Measurements from ENCODE around the gene NDUFS2. TPM values are rescaled to one million over a fixed set of nuclear protein-coding genes. Genes with fewer than 3 reads are reported as not detected.

The NDUFS2 gene
- 174 and 182 TPM in 2 replicates for total RNA-seq

DNA sequence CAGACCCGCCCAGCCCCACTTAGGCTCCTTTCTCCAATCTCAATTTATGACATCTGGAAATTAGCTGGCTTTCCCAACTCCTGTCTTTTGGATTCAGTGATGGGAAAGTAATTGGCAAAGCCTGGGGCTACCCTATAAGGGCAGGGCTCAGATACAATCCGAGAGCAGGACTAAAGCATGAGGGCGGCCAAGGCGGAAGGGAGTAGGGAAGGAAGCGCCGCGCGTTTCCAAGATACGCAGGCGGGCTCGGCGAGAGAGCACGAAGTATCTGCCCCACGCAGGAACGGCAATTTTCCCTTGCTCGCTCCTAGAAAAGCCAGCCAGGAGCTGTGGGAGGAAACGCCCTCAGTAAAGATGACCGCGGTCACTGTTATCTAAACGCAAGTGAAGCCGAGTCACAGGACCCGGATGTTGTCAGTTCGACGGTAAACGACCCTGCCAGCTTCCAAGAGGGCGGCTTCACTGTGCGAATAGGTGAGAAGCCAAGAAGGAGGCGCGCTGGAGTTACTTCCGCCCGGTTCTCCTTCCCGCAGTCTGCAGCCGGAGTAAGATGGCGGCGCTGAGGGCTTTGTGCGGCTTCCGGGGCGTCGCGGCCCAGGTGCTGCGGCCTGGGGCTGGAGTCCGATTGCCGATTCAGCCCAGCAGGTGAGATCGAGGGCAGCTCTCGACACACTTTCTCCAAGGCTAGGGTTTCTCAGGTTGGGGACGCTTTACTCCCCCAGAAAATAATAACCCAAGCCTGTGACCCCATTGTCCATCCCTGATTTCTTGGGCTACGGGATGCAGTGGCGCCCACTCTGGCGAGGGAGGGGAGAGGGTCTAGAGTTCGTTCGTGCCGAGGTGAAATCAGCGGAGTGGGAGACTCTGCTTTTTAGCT lies at the start of gene NDUFS2:
Gene NDUFS2, plus strand, starts transcription at position 532 of the 877 bp plus-strand sequence. Its CDS starts 19 bp downstream, at position 551.

DNA sequence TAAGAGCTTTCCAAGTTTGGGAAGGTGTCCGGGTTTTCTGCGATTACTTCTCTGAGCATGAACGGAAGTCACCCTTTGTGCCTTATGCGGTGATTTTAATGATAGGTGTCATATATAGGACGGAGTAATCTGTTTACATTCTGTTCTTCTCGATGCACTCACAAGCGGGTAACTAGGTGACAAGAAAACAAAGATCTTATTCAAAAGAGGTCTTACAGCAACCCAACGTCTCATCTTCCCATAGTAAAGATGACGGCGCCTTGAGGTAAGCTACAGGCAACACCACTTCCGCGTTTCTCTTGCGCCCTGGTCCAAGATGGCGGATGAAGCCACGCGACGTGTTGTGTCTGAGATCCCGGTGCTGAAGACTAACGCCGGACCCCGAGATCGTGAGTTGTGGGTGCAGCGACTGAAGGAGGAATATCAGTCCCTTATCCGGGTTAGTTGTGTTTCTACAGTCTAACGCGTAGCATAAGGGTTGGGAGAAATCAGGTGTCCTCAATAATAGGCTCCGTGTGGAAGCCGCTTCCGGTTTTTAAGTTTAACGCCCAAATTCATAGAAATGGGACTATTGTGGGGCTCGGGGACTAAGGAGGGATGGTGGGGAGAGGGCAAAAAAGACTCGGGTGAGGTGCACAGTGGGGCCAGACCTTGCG lies 48.4 kb upstream of the NDUFS2 start, which contains the start of gene UFC1:
Gene UFC1, plus strand, starts transcription at position 297 of the 656 bp plus-strand sequence. Its CDS starts 20 bp downstream, at position 317.

DNA sequence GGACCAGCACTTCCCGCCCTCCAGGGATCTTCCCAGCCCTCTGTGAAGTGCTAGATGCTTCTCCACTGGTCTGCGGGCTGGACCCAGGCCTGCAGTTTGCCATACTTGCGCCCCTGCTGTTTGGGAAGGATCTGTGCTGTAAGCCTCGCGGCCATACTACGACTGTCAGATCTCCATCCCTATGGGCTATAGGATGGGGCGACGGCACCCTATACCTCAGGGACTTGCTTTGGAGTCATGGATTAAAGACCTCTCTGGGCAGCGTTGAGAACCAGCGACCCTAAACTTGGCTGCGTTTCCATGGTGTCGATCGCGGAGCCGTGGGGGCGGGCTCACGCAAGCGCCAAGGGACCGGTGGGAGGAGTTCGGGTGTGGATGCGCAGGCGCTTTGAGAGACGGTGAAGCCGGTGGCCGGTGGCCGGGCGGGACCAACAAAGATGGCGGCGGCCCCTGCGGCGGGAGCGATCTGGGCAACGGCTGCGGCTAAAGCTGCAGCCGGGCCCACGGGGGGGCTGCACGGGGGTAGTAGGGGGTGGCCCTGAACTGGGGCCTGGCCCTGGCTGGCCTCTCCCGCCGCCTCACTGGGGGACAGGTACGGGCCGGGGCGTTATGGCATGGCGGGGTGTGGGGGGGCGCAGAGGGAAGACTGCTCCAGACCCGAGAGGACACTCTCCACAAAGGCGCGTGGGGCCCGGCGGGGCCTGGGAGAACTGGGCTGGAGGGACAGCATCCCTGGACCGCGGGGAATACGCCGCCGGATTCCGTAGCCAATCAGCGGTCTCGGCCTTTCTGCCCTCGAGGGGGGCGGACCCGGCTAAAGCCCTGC lies 42.9 kb upstream of the NDUFS2 start, which contains the start of gene USP21:
Gene USP21, plus strand, starts transcription at position 414 of the 826 bp plus-strand sequence. CDS start 1,141 bp downstream, outside the sequence.

DNA sequence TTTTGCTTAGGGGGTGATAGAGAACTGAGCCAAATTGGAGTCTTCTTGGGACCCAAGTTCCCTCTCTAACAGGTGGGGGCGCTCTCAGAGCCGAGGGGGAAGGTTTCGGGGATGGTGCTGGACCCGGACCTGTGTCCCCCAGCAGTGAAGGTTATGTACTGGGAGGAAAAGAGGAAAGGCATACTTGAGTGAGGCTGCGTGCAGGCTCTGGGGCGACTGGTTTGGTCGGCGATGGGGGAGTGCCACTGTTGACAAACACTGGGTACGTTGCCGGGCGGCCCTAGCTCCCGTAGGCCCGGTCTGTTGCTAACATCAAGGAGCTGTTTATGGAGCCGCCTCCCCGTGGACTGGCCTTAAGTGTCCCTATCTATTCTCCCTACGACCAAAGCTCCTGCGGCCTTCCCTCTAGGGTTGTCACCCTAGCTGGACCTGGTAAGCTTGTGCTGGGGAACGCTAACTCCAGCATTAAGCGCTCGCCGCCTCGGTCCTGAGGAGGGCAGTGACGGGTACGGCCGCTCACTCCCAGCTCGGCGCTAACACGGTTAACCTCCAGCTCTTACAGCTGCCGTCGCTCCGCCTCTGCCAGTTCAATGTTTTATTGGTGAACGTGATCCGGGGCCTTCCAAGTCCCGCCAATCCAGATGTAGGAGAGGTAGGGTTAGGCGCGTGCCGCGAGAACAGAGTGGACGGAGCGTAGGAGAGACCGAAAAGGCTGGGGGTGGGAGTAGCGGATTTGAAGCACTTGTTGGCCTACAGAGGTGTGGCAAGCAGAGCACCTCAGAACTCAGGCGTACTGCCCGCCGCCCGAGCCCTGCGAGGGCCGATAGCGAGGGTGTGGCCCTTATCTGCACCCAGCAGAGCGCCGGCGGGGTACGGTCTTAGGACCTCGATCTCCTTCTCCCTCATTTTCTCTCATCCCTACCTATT lies 36.2 kb upstream of the NDUFS2 start, which contains the start of gene PPOX:
Gene PPOX, plus strand, starts transcription at position 685 of the 927 bp plus-strand sequence. CDS start 422 bp downstream, outside the sequence.

DNA sequence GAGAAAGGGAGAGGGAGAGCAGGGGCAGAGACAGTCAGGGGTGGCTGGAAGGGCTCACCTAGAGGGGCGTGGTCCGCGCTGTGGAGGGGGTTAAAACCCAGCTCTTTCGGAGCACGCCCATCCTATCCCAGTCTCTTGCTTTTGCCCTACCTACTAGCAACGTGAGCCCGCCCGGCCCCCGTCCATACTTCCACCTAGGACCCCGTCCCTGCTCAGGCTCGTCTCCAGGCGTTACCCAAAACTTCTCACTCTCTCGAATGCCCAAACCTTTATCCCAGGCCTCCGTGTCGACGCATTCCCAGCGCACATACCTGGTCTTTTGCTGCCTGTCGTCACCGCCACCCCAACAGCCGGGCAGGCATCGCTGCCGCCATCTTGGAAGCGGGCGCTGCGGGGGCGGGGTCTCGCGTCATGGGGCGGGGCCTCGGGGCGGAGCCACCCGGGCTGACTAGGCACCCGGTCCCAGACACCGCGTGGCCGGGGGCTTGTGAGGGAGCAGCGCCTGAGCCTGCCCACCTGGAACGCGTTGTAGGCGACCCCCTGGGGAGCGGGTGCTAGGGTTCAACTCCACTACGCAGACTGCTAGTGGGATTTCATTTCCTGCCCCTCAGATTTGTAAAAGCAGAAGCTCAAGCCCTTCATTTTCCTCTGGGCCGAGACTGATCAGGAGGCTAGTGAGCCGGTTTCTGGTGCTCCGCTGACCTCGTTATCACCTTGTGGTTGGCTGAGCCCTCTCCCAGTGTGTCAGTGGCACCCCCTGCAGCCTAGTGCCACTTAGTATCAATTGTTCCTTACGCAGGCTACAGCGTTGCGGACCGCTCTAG lies 24.8 kb upstream of the NDUFS2 start, which contains the start of gene B4GALT3:
Gene B4GALT3, minus strand, starts transcription at position 396 of the 824 bp plus-strand sequence. CDS start 1,447 bp downstream, outside the sequence.

DNA sequence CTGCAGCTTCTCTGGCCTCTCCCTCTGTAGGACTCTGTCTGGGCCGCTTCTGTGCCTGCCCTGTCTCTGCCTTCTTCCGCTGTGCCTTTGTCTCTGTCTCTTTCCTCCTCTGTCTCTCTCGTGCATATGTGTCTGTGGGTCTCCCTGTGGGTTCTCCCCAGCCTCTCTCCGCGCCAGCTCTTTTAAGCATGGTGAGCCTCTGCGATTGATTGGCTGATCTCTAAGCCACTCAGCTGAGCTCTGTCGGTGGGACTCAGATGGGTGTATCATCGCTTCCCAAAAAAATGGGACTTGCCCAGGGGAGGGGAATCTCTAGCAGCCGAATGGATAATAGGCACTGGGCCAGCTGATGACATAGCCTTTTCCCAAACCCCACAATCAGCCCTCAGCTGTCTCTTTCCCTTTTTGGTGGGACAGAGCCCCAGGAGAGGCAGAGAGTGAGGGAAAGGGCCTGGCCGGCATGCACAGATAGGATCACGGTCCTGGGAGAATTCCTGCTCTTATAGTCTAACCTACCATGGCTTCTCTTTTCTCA lies 3.2 kb upstream of the NDUFS2 start, which contains the start of gene ADAMTS4:
Gene ADAMTS4, minus strand, starts transcription at position 158 of the 535 bp plus-strand sequence. CDS start 427 bp downstream, outside the sequence.

DNA sequence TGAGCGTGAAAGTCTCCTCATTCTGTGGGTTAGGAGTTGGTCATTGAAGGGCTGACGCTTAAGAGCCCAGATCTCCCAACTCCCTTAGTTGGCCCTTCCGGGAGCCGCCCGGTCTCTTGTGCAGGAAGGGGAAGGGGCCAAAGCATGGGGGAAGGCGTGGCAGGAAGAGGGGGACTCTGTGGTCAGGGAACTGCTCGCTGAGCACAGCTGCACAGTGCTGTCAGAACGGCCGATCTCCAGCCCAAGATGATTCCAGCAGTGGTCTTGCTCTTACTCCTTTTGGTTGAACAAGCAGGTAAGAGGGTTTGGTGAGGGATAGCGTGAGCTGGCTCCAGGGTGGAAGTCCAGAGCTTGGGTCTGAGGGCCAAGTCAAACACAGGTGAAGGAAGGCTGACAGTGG lies 12.9 kb downstream of the NDUFS2 start, which contains the start of gene FCER1G:
Gene FCER1G, plus strand, starts transcription at position 220 of the 400 bp plus-strand sequence. Its CDS starts 27 bp downstream, at position 247.

DNA sequence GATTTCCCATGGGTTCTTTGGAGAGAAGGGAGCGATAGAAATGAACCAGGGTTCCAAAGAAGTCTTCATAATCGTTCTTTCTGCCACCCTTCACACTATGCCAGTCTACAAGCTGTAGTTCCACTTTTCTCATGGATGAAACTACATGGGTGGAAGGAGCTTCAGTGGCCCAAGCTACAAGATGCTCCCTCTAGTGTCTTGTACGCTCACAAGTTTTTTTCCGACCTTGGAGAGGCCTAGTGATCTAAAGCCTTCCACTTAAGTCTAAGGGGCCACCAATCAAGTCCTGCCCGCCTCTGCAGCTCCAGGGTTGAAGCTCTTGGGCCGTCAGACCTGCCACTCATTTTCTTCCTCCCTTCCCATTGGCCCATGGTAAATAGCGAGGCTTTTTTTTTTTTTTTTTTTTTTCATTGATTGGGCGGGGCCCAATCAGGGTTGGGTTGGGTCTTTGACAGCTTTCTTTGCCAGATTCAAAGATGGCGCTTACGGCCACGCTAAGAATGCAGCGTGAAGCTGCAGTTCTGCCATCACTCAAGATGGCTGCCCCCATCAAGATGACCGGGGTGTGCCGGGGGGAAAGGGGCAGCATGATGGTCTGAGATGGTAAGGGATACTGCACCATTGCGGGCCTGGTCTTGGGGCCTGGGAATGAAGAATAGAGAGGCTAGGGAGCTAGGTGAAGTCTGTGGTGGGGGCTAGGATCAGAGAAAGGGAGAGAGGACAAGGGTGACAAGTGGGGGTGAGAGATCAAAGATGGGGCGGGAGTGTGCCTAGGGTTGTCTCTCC lies 23.6 kb downstream of the NDUFS2 start, which contains the start of gene TOMM40L:
Gene TOMM40L, plus strand, starts transcription at position 527 of the 786 bp plus-strand sequence. CDS start 430 bp downstream, outside the sequence.

DNA sequence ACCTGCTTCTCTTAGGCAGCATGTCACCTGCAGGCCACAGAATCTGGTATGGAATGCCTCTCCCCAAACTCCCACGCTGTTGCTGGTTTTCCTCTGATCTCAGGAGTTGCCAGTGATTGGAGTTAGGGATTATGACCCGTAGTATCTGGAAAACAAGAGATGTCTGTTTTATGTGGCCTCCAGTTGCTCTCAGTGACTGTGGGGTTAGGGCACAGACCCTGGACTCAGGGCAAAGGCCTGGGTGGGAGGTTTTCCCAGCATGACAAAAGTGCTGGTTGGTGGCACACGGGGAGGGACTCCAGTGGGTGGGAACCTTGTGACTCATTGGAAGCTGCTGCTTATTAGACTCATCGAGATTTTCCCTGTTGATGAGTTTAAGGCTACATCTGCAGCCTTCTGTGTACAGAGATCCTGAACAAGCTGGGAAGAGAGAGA lies 35.9 kb downstream of the NDUFS2 start, which contains the start of gene NR1I3:
Gene NR1I3, minus strand, starts transcription at position 165 of the 435 bp plus-strand sequence. CDS start 1,638 bp downstream, outside the sequence.

DNA sequence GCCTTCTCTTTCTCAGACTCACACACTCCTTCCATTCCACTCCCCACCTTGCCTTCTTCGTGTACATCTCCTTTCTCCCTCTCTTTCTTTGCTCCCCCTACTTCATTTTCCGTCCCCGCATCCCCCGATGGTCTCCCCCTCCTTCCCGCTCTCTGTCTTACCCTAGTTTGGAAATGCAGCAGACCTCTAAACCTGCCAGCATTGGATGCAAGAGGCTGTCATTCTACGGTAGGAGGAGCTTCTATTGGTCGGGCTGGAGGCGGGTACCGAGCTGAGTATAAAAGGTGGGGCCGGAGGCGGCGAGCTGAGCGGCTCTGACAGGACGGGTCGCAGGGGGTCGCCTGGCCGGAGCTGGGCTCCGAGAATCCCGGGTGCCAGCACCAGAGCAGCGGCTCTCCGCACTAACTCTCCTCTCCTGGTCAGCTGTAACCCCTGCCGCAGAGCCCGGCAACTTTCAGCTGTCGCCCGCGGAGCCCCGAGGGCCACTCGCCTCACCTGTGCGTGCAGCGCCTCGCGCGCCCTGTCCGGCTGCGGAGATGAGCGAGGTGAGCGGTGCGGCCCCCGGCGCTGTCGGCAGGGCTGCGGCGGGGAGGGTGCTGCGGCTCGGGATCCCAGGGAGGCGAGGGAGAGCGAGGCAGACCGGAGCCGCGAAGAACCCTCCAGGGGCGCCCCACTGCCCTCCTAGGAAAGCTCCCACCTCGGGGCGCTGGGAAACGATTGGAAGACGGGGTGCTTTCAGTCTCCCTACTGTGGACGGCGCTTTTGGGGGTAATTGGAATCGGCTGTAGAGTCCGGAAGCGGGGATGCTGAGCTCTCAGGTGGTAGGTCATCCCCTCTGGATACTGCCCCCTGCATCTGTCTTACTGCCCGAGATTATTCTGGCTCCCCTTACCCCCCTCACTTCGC lies 56.5 kb downstream of the NDUFS2 start, which contains the start of gene PCP4L1:
Gene PCP4L1, plus strand, starts transcription at position 307 of the 906 bp plus-strand sequence. Its CDS starts 230 bp downstream, at position 537.

Other genes with a start within 250 kb of the NDUFS2 start
- gene ITLN2, start 247.6 kb upstream of the NDUFS2 start, total RNA-seq, result 0.18 and 1.3 TPM in 2 replicates
- 143 and 151 TPM in 2 replicates for gene F11R, start 181.2 kb upstream of the NDUFS2 start, total RNA-seq
- 8.9 and 22.9 TPM in 2 replicates for gene TSTD1, start 163.4 kb upstream of the NDUFS2 start, total RNA-seq
- 87.5 and 122 TPM in 2 replicates for gene USF1, start 156.4 kb upstream of the NDUFS2 start, total RNA-seq
- gene ARHGAP30, start 132.5 kb upstream of the NDUFS2 start, total RNA-seq, result under 0.01 TPM in 1 of 2 replicates, not detected in the other
- 0.18 and 0.19 TPM in 2 replicates for gene NECTIN4, start 112.8 kb upstream of the NDUFS2 start, total RNA-seq
- gene KLHDC9, start 104.0 kb upstream of the NDUFS2 start, total RNA-seq, result 0.66 and 1.1 TPM in 2 replicates
- gene PFDN2, start 84.3 kb upstream of the NDUFS2 start, total RNA-seq, result 65.2 and 79.2 TPM in 2 replicates
- 10.1 and 13.4 TPM in 2 replicates for gene NIT1, start 84.3 kb upstream of the NDUFS2 start, total RNA-seq
- gene DEDD, start 69.7 kb upstream of the NDUFS2 start, total RNA-seq, result 26.6 and 30.6 TPM in 2 replicates
- 124 and 137 TPM in 2 replicates for gene UFC1, start 48.4 kb upstream of the NDUFS2 start, total RNA-seq
- gene USP21, start 42.9 kb upstream of the NDUFS2 start, total RNA-seq, result 4.0 and 5.6 TPM in 2 replicates
- 12.1 and 16.0 TPM in 2 replicates for gene PPOX, start 35.9 kb upstream of the NDUFS2 start, total RNA-seq
- gene B4GALT3, start 24.9 kb upstream of the NDUFS2 start, total RNA-seq, result 19.1 and 21.3 TPM in 2 replicates
- gene ADAMTS4, start 3.3 kb upstream of the NDUFS2 start, total RNA-seq, result 13.9 and 58.5 TPM in 2 replicates
- 0.36 and 0.47 TPM in 2 replicates for gene FCER1G, start 12.9 kb downstream of the NDUFS2 start, total RNA-seq
- gene APOA2, start 21.3 kb downstream of the NDUFS2 start, total RNA-seq, result not detected in 2 replicates
- gene TOMM40L, start 23.7 kb downstream of the NDUFS2 start, total RNA-seq, result 16.8 and 17.5 TPM in 2 replicates
- not detected in 2 replicates for gene NR1I3, start 35.8 kb downstream of the NDUFS2 start, total RNA-seq
- not detected in 2 replicates for gene PCP4L1, start 56.4 kb downstream of the NDUFS2 start, total RNA-seq
- 0.54 and 1.2 TPM in 2 replicates for gene MPZ, start 107.6 kb downstream of the NDUFS2 start, total RNA-seq
- 14.1 and 20.5 TPM in 2 replicates for gene SDHC, start 112.0 kb downstream of the NDUFS2 start, total RNA-seq
- not detected in 2 replicates for gene CFAP126, start 165.5 kb downstream of the NDUFS2 start, total RNA-seq

All from endothelial cell of coronary artery (primary cell).